H1 (cell line): ENCODE results near the gene GALNT9. TPM values are rescaled to one million over a fixed set of nuclear protein-coding genes. Genes with fewer than 3 reads are reported as not detected.

ENCODE experiments used
- ASH2L ChIP-seq: fragments of 200-600, 300-600 bp; sonication (generic); IDR thresholded peaks from one replicate; pipeline ENCODE4 v1.7.1; 2017; ENCODE audit warnings: low read length
- CBX5 ChIP-seq: fragments of 300-800, 300-1000 bp; sonication (generic); IDR thresholded peaks from 2 replicates; pipeline ENCODE4 v1.7.1; 2016; ENCODE audit warnings: antibody characterized with exemption, low read length, low read depth
- CHD2 ChIP-seq: IDR thresholded peaks from 2 replicates; pipeline ENCODE4 v1.6.1; 2012; ENCODE audit warnings: low read length, improper control_type of control experiment
- EP300 ChIP-seq, 2 experiments: IDR thresholded peaks; 1 replicate in 1 of 2; 2 replicates in 1 of 2; pipeline ENCODE4 v1.6.1; 2011 to 2012; ENCODE audit warnings: low read depth in 2 of 2, low read length in 2 of 2, mild to moderate bottlenecking in 2 of 2, borderline replicate concordance in 1 of 2, inconsistent platforms in 1 of 2, moderate library complexity in 1 of 2
- GABPA ChIP-seq: IDR thresholded peaks from 2 replicates; pipeline ENCODE4 v1.6.1; 2011; ENCODE audit warnings: mild to moderate bottlenecking, low read length, moderate library complexity, borderline replicate concordance; ENCODE audit not compliant: insufficient read depth
- HDAC6 ChIP-seq: IDR thresholded peaks from one replicate; pipeline ENCODE4 v1.7.1; 2012; ENCODE audit warnings: low read depth, mild to moderate bottlenecking, inconsistent platforms, low read length, moderate library complexity
- JUN ChIP-seq: IDR thresholded peaks from 2 replicates; pipeline ENCODE4 v1.6.1; 2011; ENCODE audit warnings: low read depth, mild to moderate bottlenecking, improper control_type of control experiment, low read length
- KDM4A ChIP-seq: IDR thresholded peaks from one replicate; pipeline ENCODE4 v1.7.1; 2012; ENCODE audit warnings: low read depth, mild to moderate bottlenecking, moderate library complexity, low read length, inconsistent platforms; ENCODE audit not compliant: severe bottlenecking
- NANOG ChIP-seq: IDR thresholded peaks from 2 replicates; pipeline ENCODE4 v1.6.1; 2011; ENCODE audit warnings: low read length, low read depth, mild to moderate bottlenecking, inconsistent platforms; ENCODE audit not compliant: insufficient read depth, poor library complexity, severe bottlenecking
- PHF8 ChIP-seq: fragments of 200-600 bp; sonication (generic); conservative IDR thresholded peaks from 2 replicates; pipeline ENCODE4 v1.7.1; 2012; ENCODE audit warnings: low read depth, mild to moderate bottlenecking, inconsistent platforms, low read length, moderate library complexity
- POLR2A ChIP-seq, 2 experiments: IDR thresholded peaks; 1 replicate in 1 of 2; 2 replicates in 1 of 2; pipeline ENCODE4 v1.6.1; 2011; ENCODE audit warnings: low read depth in 2 of 2, low read length in 2 of 2, mild to moderate bottlenecking in 2 of 2; ENCODE audit errors: control extremely low read depth in 1 of 2
- POU5F1 ChIP-seq: IDR thresholded peaks from 2 replicates; pipeline ENCODE4 v1.6.1; 2011; ENCODE audit warnings: low read depth, mild to moderate bottlenecking, low read length, moderate library complexity
- RXRA ChIP-seq: IDR thresholded peaks from 2 replicates; pipeline ENCODE4 v1.6.1; 2011; ENCODE audit warnings: low read depth, mild to moderate bottlenecking, low read length, moderate library complexity; ENCODE audit not compliant: insufficient read depth
- SIN3A ChIP-seq, 2 experiments: IDR thresholded peaks in 1 of 2; conservative IDR thresholded peaks in 1 of 2; 2 replicates each; pipeline ENCODE4 v1.6.1; 2011 to 2012; ENCODE audit warnings: low read length in 2 of 2, improper control_type of control experiment in 1 of 2, low read depth in 1 of 2, mild to moderate bottlenecking in 1 of 2
- SP2 ChIP-seq: IDR thresholded peaks from 2 replicates; pipeline ENCODE4 v1.6.1; 2012; ENCODE audit warnings: mild to moderate bottlenecking, low read length, inconsistent platforms
- SP4 ChIP-seq: IDR thresholded peaks from 2 replicates; pipeline ENCODE4 v1.6.1; 2012; ENCODE audit warnings: low read length, inconsistent platforms
- TAF1 ChIP-seq: IDR thresholded peaks from 2 replicates; pipeline ENCODE4 v1.6.1; 2011; ENCODE audit warnings: mild to moderate bottlenecking, low read depth, low read length
- TBP ChIP-seq: IDR thresholded peaks from 2 replicates; pipeline ENCODE4 v1.6.1; 2011; ENCODE audit warnings: low read depth, low read length, improper control_type of control experiment
- ZNF274 ChIP-seq: IDR thresholded peaks from 2 replicates; pipeline ENCODE4 v1.7.0; 2012; ENCODE audit warnings: low read length, borderline replicate concordance; ENCODE audit errors: extremely low read depth
- polyA plus RNA-seq, 7 experiments: library from polyadenylated mRNA; depleted of rRNA in 3 of 7; stranded (reverse) in 5 of 7; unstranded in 2 of 7; fragments of >200 nt in 5 of 7; fragments of 200-250 nt in 2 of 7; gene quantifications; 1 replicate in 5 of 7; 2 replicates in 1 of 7; 4 replicates in 1 of 7; pipeline versions ENCODE4 v1.2.1 to v1.2.3, GENCODE V29; 2011 to 2013; ENCODE audit warnings: missing spikeins in 2 of 7, mixed read lengths in 2 of 7
- total RNA-seq: library from RNA; stranded (reverse); fragmentation: NEBNext Ultra II Directional; extraction: Animal tissue kit (Norgen Biotek cat#: 25700); gene quantifications from 2 replicates; pipeline ENCODE4 v1.2.1, GENCODE V29; 2021
- TF ChIP-seq, protein P1 (sequence below): IDR thresholded peaks from 2 replicates; pipeline ENCODE4 v1.6.1; 2012; ENCODE audit warnings: low read length, inconsistent platforms
- TF ChIP-seq, protein P2 (sequence below): IDR thresholded peaks from 2 replicates; pipeline ENCODE4 v1.6.1; 2011; ENCODE audit warnings: low read depth, mild to moderate bottlenecking, low read length; ENCODE audit not compliant: insufficient read depth

Gene GALNT9
- total and polyA plus RNA-seq, 2 of the 8 experiments (the other 6 are each of a cell fraction or from before 2014, with no cell fraction given) = 2.0 to 3.6 TPM

DNA sequence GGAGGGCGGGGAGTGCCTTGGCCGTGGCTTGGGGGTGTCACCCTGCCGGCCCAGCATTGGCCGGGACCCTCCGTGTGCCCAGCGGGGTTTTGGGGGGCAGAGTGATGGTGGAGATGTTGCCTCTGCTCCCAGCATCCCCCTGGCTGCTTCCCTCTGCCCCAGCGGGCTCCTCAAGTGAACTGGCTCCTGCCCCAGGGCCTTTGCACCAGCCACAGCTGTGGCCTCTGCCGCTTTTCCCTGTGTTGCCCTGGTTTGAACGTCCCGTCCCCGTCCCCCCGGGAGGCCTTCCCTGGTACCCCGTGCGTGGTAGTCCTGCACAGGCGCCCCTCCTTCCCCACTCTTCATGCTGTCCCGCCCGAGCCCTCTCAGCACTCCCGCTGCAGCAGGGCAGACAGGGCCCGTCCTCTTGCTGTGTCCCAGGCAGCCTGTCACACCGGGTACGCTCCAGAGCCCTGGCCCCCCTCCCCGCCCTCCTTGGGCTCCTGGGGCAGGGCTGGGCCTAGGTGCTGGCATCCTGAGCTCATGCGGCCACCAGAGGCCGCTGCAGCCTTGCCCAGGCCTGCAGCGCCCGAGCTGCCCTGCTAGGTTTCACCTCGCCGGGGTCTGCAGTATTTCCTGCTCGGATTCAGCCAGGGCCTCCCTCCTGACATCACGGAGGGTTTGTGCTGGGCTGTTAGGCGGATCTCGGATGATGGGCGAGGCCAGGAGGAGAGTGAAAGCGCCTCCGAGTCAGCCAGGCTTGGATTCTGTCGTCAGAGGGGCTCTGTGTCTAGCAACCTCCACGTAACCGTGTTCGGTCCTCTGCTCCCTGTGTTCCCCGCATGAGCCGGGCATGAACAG lies 175.7 kb downstream of the GALNT9 start (continued):
- TF ChIP-seq NANOG (no peak), SP4 (0 out of 2 replicates have a peak, but pooled peaks have one; percentile 51), ZNF274 (no peak), CBX5 (no peak), KDM4A (no peak), POLR2A (IDR thresholded peaks at IDR 0.05; ENCODE audit: control extremely low read depth in 1 of 2, low read depth in 2 of 2, low read length in 2 of 2) (no peak), TAF1 (no peak), ASH2L (no peak), CHD2 (0 out of 2 replicates have a peak, but pooled peaks have one; percentile 23), TBP (peak; percentile 20; the same call in 1 of the 2 replicates), SP2 (no peak), JUN (no peak), PHF8 (0 out of 2 replicates have a peak, but pooled peaks have one; percentile 7), GABPA (peak; percentile 71; the same call in 1 of the 2 replicates), HDAC6 (no peak), SIN3A (conservative IDR thresholded peaks at IDR 0.05 in 1 of 2, IDR thresholded peaks at IDR 0.05 in 1 of 2; ENCODE audit: low read depth in 1 of 2, low read length in 2 of 2) (no peak; a peak in 1 of 4 replicates), RXRA (no peak), POU5F1 (no peak), EP300 (IDR thresholded peaks at IDR 0.05; ENCODE audit: borderline replicate concordance in 1 of 2, low read depth in 2 of 2, low read length in 2 of 2) (no peak)
- TF ChIP-seq, protein P1, sequence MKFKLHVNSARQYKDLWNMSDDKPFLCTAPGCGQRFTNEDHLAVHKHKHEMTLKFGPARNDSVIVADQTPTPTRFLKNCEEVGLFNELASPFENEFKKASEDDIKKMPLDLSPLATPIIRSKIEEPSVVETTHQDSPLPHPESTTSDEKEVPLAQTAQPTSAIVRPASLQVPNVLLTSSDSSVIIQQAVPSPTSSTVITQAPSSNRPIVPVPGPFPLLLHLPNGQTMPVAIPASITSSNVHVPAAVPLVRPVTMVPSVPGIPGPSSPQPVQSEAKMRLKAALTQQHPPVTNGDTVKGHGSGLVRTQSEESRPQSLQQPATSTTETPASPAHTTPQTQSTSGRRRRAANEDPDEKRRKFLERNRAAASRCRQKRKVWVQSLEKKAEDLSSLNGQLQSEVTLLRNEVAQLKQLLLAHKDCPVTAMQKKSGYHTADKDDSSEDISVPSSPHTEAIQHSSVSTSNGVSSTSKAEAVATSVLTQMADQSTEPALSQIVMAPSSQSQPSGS = no peak
- TF ChIP-seq, protein P2, sequence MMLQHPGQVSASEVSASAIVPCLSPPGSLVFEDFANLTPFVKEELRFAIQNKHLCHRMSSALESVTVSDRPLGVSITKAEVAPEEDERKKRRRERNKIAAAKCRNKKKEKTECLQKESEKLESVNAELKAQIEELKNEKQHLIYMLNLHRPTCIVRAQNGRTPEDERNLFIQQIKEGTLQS = no peak
